Vagina (tissue), 2 donors: Measurements from ENCODE around the gene UBE2V1.
"Not testable (repeated sequence)": the region's sequence is repeated elsewhere in the genome, so short reads cannot be mapped to it uniquely, and the experiment has no call there.

Source experiments
- CTCF ChIP-seq, 3 experiments: fragments of 450-650 bp in 2 of 3; fragments of 200-600 bp in 1 of 3; sonication (generic) in 1 of 3; IDR thresholded peaks; one replicate each; pipeline ENCODE4 v1.5.1; 2017 to 2019; ENCODE audit warnings: antibody characterized with exemption in 3 of 3, mild to moderate bottlenecking in 2 of 3, moderate library complexity in 2 of 3
- POLR2A ChIP-seq, 2 donors: fragments of 450-650 bp; IDR thresholded peaks; one replicate each; pipeline ENCODE4 v1.6.1; 2017; ENCODE audit warnings: antibody characterized with exemption in 2 of 2, mild to moderate bottlenecking in 2 of 2, moderate library complexity in 2 of 2
- POLR2AphosphoS5 ChIP-seq, 2 donors: sonication (generic); formaldehyde crosslinking; IDR thresholded peaks; one replicate each; pipeline ENCODE4 v1.9.0; 2017; ENCODE audit warnings: antibody characterized with exemption in 2 of 2, mild to moderate bottlenecking in 2 of 2, low read depth in 1 of 2; ENCODE audit not compliant: insufficient read depth in 1 of 2

DNA sequence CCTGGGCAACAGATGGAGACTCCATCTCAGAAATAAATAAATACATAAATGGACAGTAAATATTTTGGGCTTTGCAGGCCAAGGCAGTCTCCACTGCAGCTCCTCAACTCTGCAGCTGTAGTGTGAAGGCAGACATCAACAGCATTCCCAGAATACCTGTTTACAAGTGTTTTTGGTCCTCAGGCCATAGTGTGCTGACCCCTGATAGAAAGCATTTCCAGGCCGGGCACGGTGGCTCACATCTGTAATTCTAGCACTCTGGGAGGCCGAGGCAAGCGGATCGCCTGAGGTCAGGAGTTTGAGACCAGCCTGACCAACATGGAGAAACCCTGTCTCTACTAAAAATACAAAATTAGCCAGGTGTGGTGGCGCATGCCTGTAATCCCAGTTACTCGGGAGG, 22.2 kb upstream of the UBE2V1 start:
- not testable (repeated sequence) for TF ChIP-seq CTCF (IDR thresholded peaks at IDR 0.05); POLR2AphosphoS5 (IDR thresholded peaks at IDR 0.05; ENCODE audit: insufficient read depth in 1 of 2, low read depth in 1 of 2); POLR2A (IDR thresholded peaks at IDR 0.05)
